GM18511 (cell line): Measurements from ENCODE around the gene SLC6A13.

ENCODE experiments used
- ATAC-seq: cut with Tn5 transposase; IDR thresholded peaks from one replicate; pipeline ENCODE4 v1.9.1; 2021; ENCODE audit warnings: mild to moderate bottlenecking, moderate library complexity; ENCODE audit not compliant: unreplicated experiment

SLC6A13 gene

GRCh38 chr12:180445-180844, 82.2 kb downstream of the SLC6A13 start:
- ATAC-seq = no peak

DNA sequence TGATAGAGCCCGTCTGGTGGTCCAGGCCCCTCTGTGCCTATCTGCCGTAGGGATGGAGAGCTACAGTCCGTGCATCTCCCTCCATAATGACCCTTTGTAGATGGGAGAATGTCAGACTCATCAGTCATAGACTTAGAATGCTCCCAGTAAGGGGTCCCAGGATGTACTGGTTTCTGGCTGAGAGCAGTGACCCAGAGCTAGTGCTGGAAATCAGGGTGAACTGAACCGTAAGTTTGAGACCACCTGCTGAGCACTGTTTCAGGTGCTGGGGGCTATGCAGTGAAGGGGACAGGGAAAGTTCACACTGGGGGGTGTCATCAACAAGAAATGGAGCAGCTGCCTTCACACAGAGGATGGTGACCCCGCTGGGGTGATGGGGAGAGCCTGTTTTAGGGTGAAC, 82.8 kb downstream of the SLC6A13 start:
- ATAC-seq = no peak

DNA sequence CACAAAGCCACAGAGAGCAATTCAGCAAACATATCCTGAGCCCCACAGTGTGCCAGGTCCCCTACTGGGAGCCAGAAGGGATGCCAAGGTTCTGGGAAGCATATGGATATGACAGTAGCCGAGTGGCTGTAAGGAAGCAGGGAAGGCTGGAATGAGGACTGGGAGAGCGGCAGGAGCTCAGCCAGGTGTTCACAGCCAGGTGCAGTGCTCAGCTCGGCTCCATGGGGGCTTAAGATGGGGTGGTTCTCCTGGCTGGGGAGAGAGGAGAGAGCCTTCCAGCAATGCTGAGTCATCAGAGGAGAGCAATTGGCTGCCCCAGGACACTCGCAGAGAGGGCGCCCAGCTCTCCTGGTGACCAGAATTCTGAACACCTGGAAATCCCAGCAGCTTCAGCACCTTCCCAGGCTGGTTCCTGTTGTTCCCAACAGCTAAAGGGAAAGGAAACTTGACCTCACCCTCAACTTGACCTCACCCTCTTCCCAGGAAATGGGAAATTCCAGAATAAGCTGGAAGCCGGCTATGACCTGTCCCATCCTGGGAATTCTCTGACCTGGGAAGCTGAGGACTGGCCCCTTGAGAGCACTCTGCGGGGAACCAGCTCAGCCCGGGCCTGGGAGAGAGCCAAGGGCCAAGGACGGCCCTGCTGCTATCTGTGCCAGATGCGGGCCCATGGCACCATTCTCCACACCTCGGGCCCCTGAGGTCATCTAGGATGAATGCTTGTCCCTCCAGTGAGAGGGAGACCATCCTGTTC, 83.3 kb downstream of the SLC6A13 start:
- no peak for ATAC-seq

GRCh38 chr12:178829-179109, 83.9 kb downstream of the SLC6A13 start:
- ATAC-seq = no peak

GRCh38 chr12:177980-178828, 84.4 kb downstream of the SLC6A13 start:
- ATAC-seq = no peak

DNA sequence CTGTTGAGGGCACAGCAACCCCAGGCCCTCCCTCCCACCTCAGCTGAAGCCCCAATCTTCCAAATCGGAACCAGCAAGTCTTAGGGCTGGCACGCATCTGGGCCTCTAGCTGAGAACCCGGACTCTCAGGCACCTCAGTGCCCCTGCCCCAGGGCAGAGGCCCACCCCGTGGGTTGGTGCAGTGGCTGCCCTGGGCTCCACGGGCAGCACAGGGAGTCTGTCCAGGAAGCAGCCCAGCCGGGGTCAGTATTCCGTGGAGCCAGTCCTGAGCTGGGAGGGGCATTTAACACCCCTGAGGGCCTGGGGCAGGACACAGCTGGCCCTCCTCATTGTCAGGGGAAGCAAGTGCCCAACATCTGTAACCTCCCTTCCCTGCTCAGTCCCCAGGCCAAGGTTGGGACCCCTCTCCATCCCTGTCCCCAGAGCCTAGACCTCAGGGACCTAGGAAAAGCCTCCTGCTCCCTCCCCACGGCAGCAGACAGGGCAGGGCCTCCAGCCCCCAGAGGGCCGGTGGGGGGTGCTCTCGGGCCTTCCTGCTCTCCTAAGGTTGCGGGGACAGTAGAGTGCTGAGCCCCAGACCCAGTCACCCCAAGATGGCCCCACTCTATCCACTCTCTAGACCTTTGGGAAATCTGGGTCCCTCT, 85.2 kb downstream of the SLC6A13 start:
- ATAC-seq = no peak

GRCh38 chr12:176321-177181, 86.1 kb downstream of the SLC6A13 start:
- no peak for ATAC-seq

DNA sequence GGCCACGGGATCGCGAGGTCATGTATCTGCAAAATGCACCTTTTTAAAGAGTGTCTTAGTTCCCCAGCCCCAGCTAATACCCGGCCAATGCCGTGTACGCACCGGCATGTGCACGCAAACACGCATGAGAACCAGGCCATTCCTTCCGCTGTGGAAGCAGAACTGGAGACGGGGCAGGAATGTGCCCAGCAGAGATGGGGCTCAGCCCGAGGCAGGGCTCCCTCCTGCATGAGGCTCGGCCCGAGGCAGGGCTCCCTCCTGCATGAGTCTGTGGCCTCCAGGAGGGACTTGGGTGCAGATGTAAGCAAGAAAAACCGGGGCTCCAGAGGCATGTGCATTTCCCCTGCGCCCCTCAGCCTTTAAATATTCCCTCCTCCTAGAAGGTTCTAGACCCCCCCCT, 86.9 kb downstream of the SLC6A13 start:
- ATAC-seq = no peak

DNA sequence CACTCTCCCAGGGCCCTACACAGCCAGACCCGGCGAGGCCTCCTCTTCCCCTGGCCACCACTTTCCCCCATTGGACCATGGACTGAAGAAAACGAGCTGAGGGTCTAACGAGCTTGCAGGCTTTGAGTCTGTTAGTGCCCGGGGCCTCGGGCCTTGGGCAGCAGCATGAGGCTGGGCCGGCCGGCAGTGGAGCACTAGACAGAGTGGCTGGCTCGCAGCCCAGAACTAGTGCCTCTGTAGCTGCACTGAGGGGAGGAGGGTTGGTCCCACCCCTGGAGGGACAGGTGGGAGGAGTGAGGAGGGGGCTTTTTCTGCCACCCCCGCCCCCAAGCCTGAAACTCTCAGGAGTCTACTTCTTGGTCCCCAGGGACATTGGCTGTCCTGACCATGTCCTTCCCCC, 87.4 kb downstream of the SLC6A13 start:
- ATAC-seq = no peak

- ATAC-seq = no peak
Observed at GRCh38 chr12:174596-174995, 88.0 kb downstream of the SLC6A13 start.

- ATAC-seq = no peak
Observed at GRCh38 chr12:174124-174523, 88.5 kb downstream of the SLC6A13 start.

DNA sequence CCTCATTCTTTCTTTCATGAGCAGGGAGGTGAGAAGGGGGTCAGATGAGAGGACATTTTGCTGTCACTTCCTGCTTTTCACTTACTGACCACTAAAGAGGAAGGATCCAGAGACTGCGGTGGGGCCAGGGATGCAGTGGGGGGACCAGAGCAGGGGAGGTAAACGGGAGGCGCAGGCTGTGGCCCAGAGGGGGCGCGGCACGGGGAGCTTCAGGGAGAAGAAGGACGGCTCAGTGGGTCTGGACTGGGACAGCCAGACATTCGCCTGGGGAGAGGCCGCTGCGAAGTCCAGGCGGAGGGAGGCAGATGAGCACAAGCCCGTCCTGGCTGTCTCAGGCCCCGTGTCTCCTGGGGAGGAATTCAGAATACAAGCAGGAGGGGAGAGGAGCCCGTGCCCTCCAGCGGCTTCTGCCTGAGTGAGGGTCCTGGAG, 89.9 kb downstream of the SLC6A13 start:
- no peak for ATAC-seq

GRCh38 chr12:171743-172676, 90.6 kb downstream of the SLC6A13 start:
- no peak for ATAC-seq

- ATAC-seq = no peak
Observed at GRCh38 chr12:171276-171675, 91.4 kb downstream of the SLC6A13 start.
